Measurements from ENCODE around the gene HAO1. TPM values are rescaled to one million over a fixed set of nuclear protein-coding genes. Genes with fewer than 3 reads are reported as not detected.
"Not testable (repeated sequence)": the region's sequence is repeated elsewhere in the genome, so short reads cannot be mapped to it uniquely, and the experiment has no call there.

Gene HAO1
- total RNA-seq, 6 experiments from 2014 or later, result 132 to 243 (median 171) TPM

DNA sequence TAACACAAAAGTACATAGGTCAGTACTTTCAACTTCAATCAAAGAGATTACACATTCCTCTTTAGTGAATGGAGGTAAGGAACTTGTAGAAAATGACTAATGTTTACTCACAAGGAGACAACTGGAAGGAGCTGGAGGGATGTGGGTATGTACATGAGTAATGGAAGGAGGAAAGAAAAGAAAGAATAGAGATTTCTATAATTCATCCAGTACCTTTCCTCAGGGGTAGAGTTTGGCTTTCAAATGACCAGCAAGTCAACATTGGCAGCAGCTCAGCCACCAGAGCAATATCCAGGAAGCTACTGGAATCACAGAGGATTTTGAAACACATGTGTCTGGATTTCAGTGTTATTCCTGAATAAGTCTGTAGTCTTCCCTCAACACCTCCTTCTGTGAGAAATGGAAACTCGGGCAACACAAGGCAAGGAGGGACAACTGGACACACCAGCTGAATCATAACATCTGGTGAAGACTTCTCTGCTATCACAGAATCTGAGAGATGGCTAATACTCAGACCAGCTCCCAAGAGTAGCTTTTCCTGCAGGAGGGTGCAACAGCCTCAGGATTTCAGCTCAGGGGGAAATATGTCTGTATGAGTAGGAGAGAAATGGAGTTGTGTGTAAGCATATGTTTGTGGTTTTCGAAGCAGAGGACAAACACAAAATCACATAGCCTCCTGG, 98.8 kb downstream of the HAO1 start:
- intact Hi-C loops (cut with DNase I), result no loop called here
- Histone ChIP-seq H3K27me3 (no peaks in the 10 kb centered on the region), H3K4me1 (no peaks in the 10 kb centered on the region), H3K9me3 (no peaks in the 10 kb centered on the region), H3K4me3 (no peak overlapping the region), H3K36me3 (no peaks in the 10 kb centered on the region), H3K27ac (no peak overlapping the region)
- ATAC-seq (peak in 3 of 4 donors; percentile 44 to 78 (median 70)), DNase-seq (no peak)
- TF ChIP-seq, protein P1, sequence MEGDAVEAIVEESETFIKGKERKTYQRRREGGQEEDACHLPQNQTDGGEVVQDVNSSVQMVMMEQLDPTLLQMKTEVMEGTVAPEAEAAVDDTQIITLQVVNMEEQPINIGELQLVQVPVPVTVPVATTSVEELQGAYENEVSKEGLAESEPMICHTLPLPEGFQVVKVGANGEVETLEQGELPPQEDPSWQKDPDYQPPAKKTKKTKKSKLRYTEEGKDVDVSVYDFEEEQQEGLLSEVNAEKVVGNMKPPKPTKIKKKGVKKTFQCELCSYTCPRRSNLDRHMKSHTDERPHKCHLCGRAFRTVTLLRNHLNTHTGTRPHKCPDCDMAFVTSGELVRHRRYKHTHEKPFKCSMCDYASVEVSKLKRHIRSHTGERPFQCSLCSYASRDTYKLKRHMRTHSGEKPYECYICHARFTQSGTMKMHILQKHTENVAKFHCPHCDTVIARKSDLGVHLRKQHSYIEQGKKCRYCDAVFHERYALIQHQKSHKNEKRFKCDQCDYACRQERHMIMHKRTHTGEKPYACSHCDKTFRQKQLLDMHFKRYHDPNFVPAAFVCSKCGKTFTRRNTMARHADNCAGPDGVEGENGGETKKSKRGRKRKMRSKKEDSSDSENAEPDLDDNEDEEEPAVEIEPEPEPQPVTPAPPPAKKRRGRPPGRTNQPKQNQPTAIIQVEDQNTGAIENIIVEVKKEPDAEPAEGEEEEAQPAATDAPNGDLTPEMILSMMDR (IDR thresholded peaks at IDR 0.05), result no peak
- no peak for TF ChIP-seq POLR2A (IDR thresholded peaks at IDR 0.05)
- WGBS (ENCODE audit: insufficient coverage, low coverage, low lambda C conversion rate, missing lambda C conversion rate), result 50% methylated on average over 2 of the region's 2 CpGs

DNA sequence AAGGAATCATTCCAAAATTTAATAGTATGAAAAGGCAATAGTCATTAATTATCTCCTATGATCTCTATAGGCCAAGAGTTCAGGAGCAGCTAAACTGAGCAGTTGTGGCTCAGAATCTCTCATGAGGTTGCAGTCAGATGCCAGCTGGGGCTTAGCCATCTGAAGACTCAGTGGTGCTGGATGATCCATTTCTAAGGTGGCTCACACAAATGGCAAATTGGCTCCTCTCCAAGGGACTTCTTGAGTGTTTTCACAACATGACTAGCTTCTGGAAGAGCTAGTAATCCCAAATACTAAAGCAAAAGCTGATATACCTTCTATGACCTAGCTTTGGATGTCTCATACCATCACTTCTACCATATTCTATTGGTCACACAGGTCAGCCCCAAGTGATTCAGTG, 104.2 kb downstream of the HAO1 start:
- Histone ChIP-seq H3K4me1 (no peaks in the 10 kb centered on the region), H3K27ac (no peak overlapping the region), H3K4me3 (no peak overlapping the region), H3K36me3 (no peaks in the 10 kb centered on the region), H3K27me3 (no peaks in the 10 kb centered on the region), H3K9me3 (no peaks in the 10 kb centered on the region)
- intact Hi-C loops (cut with DNase I), result no loop called here
- no peak for ATAC-seq
- DNase-seq, result no peak
- TF ChIP-seq, protein P1 (IDR thresholded peaks at IDR 0.05), result no peak
- TF ChIP-seq POLR2A (IDR thresholded peaks at IDR 0.05), result no peak

DNA sequence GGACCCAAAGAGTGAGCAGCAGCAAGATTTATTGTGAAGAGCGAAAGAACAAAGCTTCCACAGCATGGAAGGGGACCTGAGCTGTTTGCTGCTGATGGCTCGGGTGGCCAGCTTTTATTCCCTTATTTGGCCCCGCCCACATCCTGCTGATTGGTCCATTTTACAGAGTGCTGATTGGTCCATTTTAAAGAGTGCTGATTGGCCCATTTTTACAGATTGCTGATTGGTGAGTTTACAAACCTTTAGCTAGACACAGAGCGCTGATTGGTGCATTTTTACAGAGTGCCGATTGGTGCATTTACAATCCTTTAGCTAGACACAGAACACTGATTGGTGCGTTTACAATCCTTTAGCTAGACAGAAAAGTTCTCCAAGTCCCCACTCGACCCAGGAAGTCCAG, 105.8 kb downstream of the HAO1 start:
- DNase-seq; H3K27ac ChIP-seq; H3K27me3 ChIP-seq; H3K36me3 ChIP-seq; H3K4me1 ChIP-seq; H3K9me3 ChIP-seq; H3K4me3 ChIP-seq; ATAC-seq; intact Hi-C loops (cut with DNase I): not testable (repeated sequence)
- 81% methylated on average over 6 of the region's 7 CpGs for whole genome bisulfite sequencing (ENCODE audit: insufficient coverage, low coverage, low lambda C conversion rate, missing lambda C conversion rate)

Small RNA genes within 50 kb of the gene (small RNA-seq; reads per million reads assigned to genes)
- 0 reads per million in 2 experiments for gene AL021879.1

Other genes with a start within 250 kb of the HAO1 start
- gene TMX4, start 79.3 kb upstream of the HAO1 start, total RNA-seq, result 10 to 100 TPM; 24.6 to 27.7 (median 25.7) TPM
- gene PLCB1, start 191.8 kb upstream of the HAO1 start, total RNA-seq, result 1 to 10 TPM; 5.0 to 9.9 (median 5.7) TPM

All from right lobe of liver (tissue), 6 donors.